ENCODE data around the gene SLC20A1.

DNA sequence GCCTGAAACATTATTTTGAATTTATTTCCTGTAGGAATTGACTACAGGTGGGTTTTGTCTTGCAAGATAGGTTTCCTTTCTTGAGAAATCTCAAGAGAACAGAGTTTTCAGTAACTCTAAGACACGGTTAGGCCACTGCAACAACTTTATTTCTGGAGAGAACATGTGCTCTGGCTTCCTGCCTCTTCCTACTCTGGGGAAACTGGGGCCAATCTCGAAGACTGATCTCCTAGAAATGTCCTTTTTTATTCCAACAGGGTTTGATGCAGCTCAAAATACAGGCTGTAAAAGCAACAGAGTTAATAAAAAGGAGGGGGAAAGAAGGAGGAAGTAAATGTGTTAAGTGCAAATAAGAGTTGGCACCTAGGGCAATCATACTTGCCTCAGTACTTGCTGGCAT lies 4.0 kb upstream of the SLC20A1 start:
- no peak for TF ChIP-seq POLR2A (IDR thresholded peaks at IDR 0.05)
- TF ChIP-seq CTCF (IDR thresholded peaks at IDR 0.05 in 4 of 5, conservative IDR thresholded peaks at IDR 0.05 in 1 of 5), result no peak

Measured in gastrocnemius medialis (tissue), 4 donors.